ENCODE results near the gene FKBP1A. TPM values are rescaled to one million over a fixed set of nuclear protein-coding genes. Genes with fewer than 3 reads are reported as not detected.

The FKBP1A gene
- total and polyA plus RNA-seq, 9 of the 15 experiments (the other 6 are each of a cell fraction or from before 2014, with no cell fraction given) = 48.8 to 502 (median 89.6) TPM

DNA sequence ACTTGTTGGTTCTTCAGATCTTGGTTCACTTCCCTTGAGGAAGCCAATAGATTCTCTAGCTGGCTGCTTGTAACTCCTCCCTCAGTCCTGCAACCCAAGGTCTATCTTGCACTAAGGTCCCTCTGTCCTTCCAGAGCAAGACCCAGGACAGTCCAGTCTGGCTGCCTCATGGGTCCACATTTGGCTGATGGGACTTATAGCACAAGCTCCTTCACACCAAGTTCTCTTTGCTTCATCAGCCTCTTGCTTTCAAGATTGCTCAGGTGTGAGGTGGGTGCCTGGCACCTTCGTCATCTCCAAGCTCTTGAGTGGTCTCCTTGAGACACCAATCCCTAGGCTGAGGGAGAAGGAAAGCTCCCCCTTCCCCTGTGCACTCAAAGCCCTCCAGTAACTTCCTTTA lies 45.5 kb upstream of the FKBP1A start:
- Histone ChIP-seq H3K4me2 (ENCODE audit: insufficient read depth, low read length) (no peak overlapping the region), H3K9ac (ENCODE audit: insufficient read depth in 1 of 2, low read depth in 2 of 2, low read length in 2 of 2) (peak overlapping the region in 1 of 2 experiments; percentile 18; a peak in 1 of 4 replicates), H3K9me1 (ENCODE audit: control insufficient read depth, insufficient read depth, low read length) (no peaks in the 10 kb centered on the region), H3K9me3 (replicated peaks; ENCODE audit: control insufficient read depth, insufficient read depth, low read depth, low read length) (no peaks in the 10 kb centered on the region), H3K36me3 (ENCODE audit: control insufficient read depth, insufficient read depth, low read length) (peaks cover 22% of the 10 kb centered on the region; the same call in 2 of the 3 replicates), H3K4me1 (replicated peaks in 1 of 2; ENCODE audit: control insufficient read depth in 2 of 2, insufficient read depth in 2 of 2, low read length in 2 of 2) (peaks cover 0 to 16% of the 10 kb centered on the region in 2 experiments; a peak in 2 of 5 replicates), H3K27ac (ENCODE audit: extremely low read depth, low read depth, low read length) (no peak overlapping the region), H3K79me2 (ENCODE audit: control insufficient read depth, insufficient read depth, low read length) (no peaks in the 10 kb centered on the region), H4K20me1 (replicated peaks; ENCODE audit: control insufficient read depth, insufficient read depth, low read length) (no peaks in the 10 kb centered on the region), H2AFZ (ENCODE audit: low read depth, low read length) (no peak overlapping the region), H3K4me3 (no peak overlapping the region), H3K27me3 (ENCODE audit: control insufficient read depth in 2 of 2, insufficient read depth in 2 of 2, low read length in 2 of 2) (no peaks in the 10 kb centered on the region)
- intact Hi-C loops (cut with micrococcal nuclease) (loop anchor here (5.0 kb wide), 1 partner anchor 41 kb away; no protein-coding TSS in a partner anchor), in situ Hi-C loops (cut with MboI) (no loop called here)
- ATAC-seq (no peak), FAIRE-seq (no peak), DNase-seq (ENCODE audit: extremely low read depth in 1 of 4, low spot score in 3 of 4) (no peak)
- no TSS peak for BruUV-seq (replicated peaks)
- TF ChIP-seq, protein P1, sequence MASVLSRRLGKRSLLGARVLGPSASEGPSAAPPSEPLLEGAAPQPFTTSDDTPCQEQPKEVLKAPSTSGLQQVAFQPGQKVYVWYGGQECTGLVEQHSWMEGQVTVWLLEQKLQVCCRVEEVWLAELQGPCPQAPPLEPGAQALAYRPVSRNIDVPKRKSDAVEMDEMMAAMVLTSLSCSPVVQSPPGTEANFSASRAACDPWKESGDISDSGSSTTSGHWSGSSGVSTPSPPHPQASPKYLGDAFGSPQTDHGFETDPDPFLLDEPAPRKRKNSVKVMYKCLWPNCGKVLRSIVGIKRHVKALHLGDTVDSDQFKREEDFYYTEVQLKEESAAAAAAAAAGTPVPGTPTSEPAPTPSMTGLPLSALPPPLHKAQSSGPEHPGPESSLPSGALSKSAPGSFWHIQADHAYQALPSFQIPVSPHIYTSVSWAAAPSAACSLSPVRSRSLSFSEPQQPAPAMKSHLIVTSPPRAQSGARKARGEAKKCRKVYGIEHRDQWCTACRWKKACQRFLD (CRISPR knock-in tag; IDR thresholded peaks at IDR 0.05) = no peak
- TF ChIP-seq GABPB1 (CRISPR knock-in tag; IDR thresholded peaks at IDR 0.05) = no peak
- TF ChIP-seq E2F3 (CRISPR knock-in tag; IDR thresholded peaks at IDR 0.05) = no peak
- no peak for TF ChIP-seq CBX2 (IDR thresholded peaks at IDR 0.05; ENCODE audit: insufficient read depth, low read length, poor library complexity, severe bottlenecking)
- TF ChIP-seq TBP (optimal IDR thresholded peaks at IDR 0.05; ENCODE audit: low read depth, low read length) = no peak
- no peak for TF ChIP-seq HNRNPL (IDR thresholded peaks at IDR 0.05; ENCODE audit: low read depth, low read length)
- TF ChIP-seq, protein P2, sequence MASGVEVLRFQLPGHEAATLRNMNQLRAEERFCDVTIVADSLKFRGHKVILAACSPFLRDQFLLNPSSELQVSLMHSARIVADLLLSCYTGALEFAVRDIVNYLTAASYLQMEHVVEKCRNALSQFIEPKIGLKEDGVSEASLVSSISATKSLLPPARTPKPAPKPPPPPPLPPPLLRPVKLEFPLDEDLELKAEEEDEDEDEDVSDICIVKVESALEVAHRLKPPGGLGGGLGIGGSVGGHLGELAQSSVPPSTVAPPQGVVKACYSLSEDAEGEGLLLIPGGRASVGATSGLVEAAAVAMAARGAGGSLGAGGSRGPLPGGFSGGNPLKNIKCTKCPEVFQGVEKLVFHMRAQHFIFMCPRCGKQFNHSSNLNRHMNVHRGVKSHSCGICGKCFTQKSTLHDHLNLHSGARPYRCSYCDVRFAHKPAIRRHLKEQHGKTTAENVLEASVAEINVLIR (CRISPR knock-in tag; IDR thresholded peaks at IDR 0.05) = no peak
- TF ChIP-seq MXI1 (IDR thresholded peaks at IDR 0.05; ENCODE audit: low read depth, low read length) = no peak
- no peak for TF ChIP-seq ZNF253 (CRISPR knock-in tag; conservative IDR thresholded peaks at IDR 0.05)
- no peak for TF ChIP-seq SIN3B (IDR thresholded peaks at IDR 0.05; ENCODE audit: low read depth)
- TF ChIP-seq CCNT2 (IDR thresholded peaks at IDR 0.05; ENCODE audit: borderline replicate concordance, extremely low read depth, insufficient read length, low read depth, low read length) = no peak
- no peak for TF ChIP-seq ZNF57 (CRISPR knock-in tag; IDR thresholded peaks at IDR 0.05)
- no peak for TF ChIP-seq RBM25 (IDR thresholded peaks at IDR 0.05; ENCODE audit: low read depth, low read length, severe bottlenecking)
- TF ChIP-seq HNRNPUL1 (IDR thresholded peaks at IDR 0.05; ENCODE audit: low read length) = no peak
- ChIA-PET CTCF (ENCODE audit: low intra/inter-chr PET ratio) (interaction anchor here (0.8 kb wide), 1 partner anchor 38 kb away, joined by 3 read pairs; no protein-coding TSS in a partner anchor), POLR2A (interaction anchor here (0.6 to 3.3 kb wide), 3 partner anchors 8 to 530 kb away, joined by 3 to 12 read pairs (median 3); no protein-coding TSS in a partner anchor)
- WGBS (ENCODE audit: insufficient coverage, low coverage, missing lambda C conversion rate) = 60% methylated on average over 1 of the region's 1 CpG

All from K562 (cell line).